ENCODE results near the gene SLC7A5. TPM values are rescaled to one million over a fixed set of nuclear protein-coding genes. Genes with fewer than 3 reads are reported as not detected.
A peak's percentile ranks its signal among the peaks of the same experiment; 100 is the strongest.

SLC7A5 gene
- total RNA-seq, 2 experiments from 2014 or later: 178 to 187 TPM

GRCh38 chr16:87839542-87840270 lies 29.6 kb downstream of the SLC7A5 start:
- POLR2A ChIA-PET: interaction anchor here (1.0 kb wide), 2 partner anchors 11 to 36 kb away, joined by 3 to 5 read pairs; no protein-coding TSS in a partner anchor
- no peak overlapping the region for H3K27ac Mint-ChIP-seq

GRCh38 chr16:87838643-87839541 lies 30.4 kb downstream of the SLC7A5 start:
- Mint-ChIP-seq H3K27ac (no peak overlapping the region), H3K36me3 (ENCODE audit: low read depth) (peaks cover 58% of the 10 kb centered on the region), H3K4me3 (no peak overlapping the region), H3K27me3 (no peaks in the 10 kb centered on the region), H3K4me1 (peaks cover 5% of the 10 kb centered on the region), H3K9me3 (no peaks in the 10 kb centered on the region)
- DNase-seq: no peak
- CTCF ChIA-PET: interaction anchor here (1.0 to 3.3 kb wide), 2 partner anchors 11 to 60 kb away, joined by 3 to 17 read pairs; no protein-coding TSS in a partner anchor
- POLR2A ChIA-PET: interaction anchor here (1.0 kb wide), 2 partner anchors 10 to 37 kb away, joined by 3 to 5 read pairs; no protein-coding TSS in a partner anchor

More at GRCh38 chr16:87839542-87840270, 29.6 kb downstream of the SLC7A5 start:
- no peak overlapping the region for H3K4me3 Mint-ChIP-seq
- H3K9me3 Mint-ChIP-seq: no peaks in the 10 kb centered on the region
- peaks cover 5% of the 10 kb centered on the region for H3K4me1 Mint-ChIP-seq
- peaks cover 51% of the 10 kb centered on the region for H3K36me3 Mint-ChIP-seq (ENCODE audit: low read depth)
- no peaks in the 10 kb centered on the region for H3K27me3 Mint-ChIP-seq
- no peak for DNase-seq
- CTCF ChIA-PET: interaction anchor here (1.0 to 3.3 kb wide), 2 partner anchors 10 to 61 kb away, joined by 3 to 17 read pairs; no protein-coding TSS in a partner anchor

- DNase-seq: no peak
- Mint-ChIP-seq H3K9me3 (no peaks in the 10 kb centered on the region), H3K4me3 (no peak overlapping the region), H3K36me3 (ENCODE audit: low read depth) (peaks cover 60% of the 10 kb centered on the region), H3K27me3 (no peaks in the 10 kb centered on the region), H3K27ac (no peak overlapping the region), H3K4me1 (peaks cover 2% of the 10 kb centered on the region)
- POLR2A ChIA-PET: interaction anchor here (1.4 kb wide), 1 partner anchor 58 kb away, joined by 5 read pairs; no protein-coding TSS in a partner anchor
- CTCF ChIA-PET: interaction anchor here (3.3 kb wide), 1 partner anchor 12 kb away, joined by 17 read pairs; no protein-coding TSS in a partner anchor
Measured at GRCh38 chr16:87837627-87838289, 31.5 kb downstream of the SLC7A5 start.

- peak overlapping the region; percentile 35 for H3K27ac Mint-ChIP-seq
- DNase-seq: no peak
- POLR2A ChIA-PET: interaction anchor here (1.0 to 1.5 kb wide), 3 partner anchors 9 to 58 kb away, joined by 3 to 5 read pairs (median 5); no protein-coding TSS in a partner anchor
- H3K4me1 Mint-ChIP-seq: peaks cover 2% of the 10 kb centered on the region
- H3K9me3 Mint-ChIP-seq: no peaks in the 10 kb centered on the region
- CTCF ChIA-PET: interaction anchor here (3.3 kb wide), 1 partner anchor 13 kb away, joined by 17 read pairs; no protein-coding TSS in a partner anchor
- no peaks in the 10 kb centered on the region for H3K27me3 Mint-ChIP-seq
- H3K4me3 Mint-ChIP-seq: no peak overlapping the region
- H3K36me3 Mint-ChIP-seq (ENCODE audit: low read depth): peaks cover 62% of the 10 kb centered on the region
Measured at GRCh38 chr16:87836844-87837581, 32.3 kb downstream of the SLC7A5 start.

- Mint-ChIP-seq H3K36me3 (ENCODE audit: low read depth) (peaks cover 66% of the 10 kb centered on the region), H3K27ac (no peak overlapping the region), H3K27me3 (no peaks in the 10 kb centered on the region), H3K9me3 (no peaks in the 10 kb centered on the region), H3K4me3 (no peak overlapping the region), H3K4me1 (peaks cover 2% of the 10 kb centered on the region)
- no peak for DNase-seq
- POLR2A ChIA-PET: interaction anchor here (1.0 to 1.5 kb wide), 3 partner anchors 9 to 57 kb away, joined by 3 to 5 read pairs (median 5); no protein-coding TSS in a partner anchor
- CTCF ChIA-PET: interaction anchor here (1.4 kb wide), 1 partner anchor 13 kb away, joined by 7 read pairs; no protein-coding TSS in a partner anchor
Measured at GRCh38 chr16:87836346-87836843, 32.9 kb downstream of the SLC7A5 start.

GRCh38 chr16:87835882-87836331 lies 33.4 kb downstream of the SLC7A5 start:
- ChIA-PET CTCF (interaction anchor here (1.4 kb wide), 1 partner anchor 14 kb away, joined by 7 read pairs; no protein-coding TSS in a partner anchor), POLR2A (interaction anchor here (1.5 kb wide), 1 partner anchor 8 kb away, joined by 5 read pairs; no protein-coding TSS in a partner anchor)
- Mint-ChIP-seq H3K27me3 (no peaks in the 10 kb centered on the region), H3K36me3 (ENCODE audit: low read depth) (peaks cover 68% of the 10 kb centered on the region), H3K27ac (no peak overlapping the region), H3K4me1 (peaks cover 2% of the 10 kb centered on the region), H3K4me3 (no peak overlapping the region), H3K9me3 (no peaks in the 10 kb centered on the region)
- no peak for DNase-seq

- POLR2A ChIA-PET: interaction anchor here (1.0 kb wide), 1 partner anchor 10 kb away, joined by 3 read pairs; no protein-coding TSS in a partner anchor
- CTCF ChIA-PET: interaction anchor here (1.2 to 1.4 kb wide), 2 partner anchors 15 to 56 kb away, joined by 3 to 7 read pairs; no protein-coding TSS in a partner anchor
- H3K4me1 Mint-ChIP-seq: peaks cover 2% of the 10 kb centered on the region
- no peak for DNase-seq
- peaks cover 76% of the 10 kb centered on the region for H3K36me3 Mint-ChIP-seq (ENCODE audit: low read depth)
- H3K9me3 Mint-ChIP-seq: no peaks in the 10 kb centered on the region
- no peaks in the 10 kb centered on the region for H3K27me3 Mint-ChIP-seq
- no peak overlapping the region for H3K27ac Mint-ChIP-seq
- no peak overlapping the region for H3K4me3 Mint-ChIP-seq
Measured at GRCh38 chr16:87834668-87835473, 34.4 kb downstream of the SLC7A5 start.

- no peaks in the 10 kb centered on the region for H3K9me3 Mint-ChIP-seq
- ChIA-PET POLR2A (interaction anchor here (1.0 kb wide), 1 partner anchor 9 kb away, joined by 3 read pairs; no protein-coding TSS in a partner anchor), CTCF (interaction anchor here (1.2 kb wide), 1 partner anchor 55 kb away, joined by 3 read pairs; no protein-coding TSS in a partner anchor)
- H3K36me3 Mint-ChIP-seq (ENCODE audit: low read depth): peaks cover 75% of the 10 kb centered on the region
- no peak overlapping the region for H3K4me3 Mint-ChIP-seq
- peaks cover 2% of the 10 kb centered on the region for H3K4me1 Mint-ChIP-seq
- H3K27me3 Mint-ChIP-seq: no peaks in the 10 kb centered on the region
- DNase-seq: no peak
- no peak overlapping the region for H3K27ac Mint-ChIP-seq
Measured at GRCh38 chr16:87834005-87834667, 35.2 kb downstream of the SLC7A5 start.

GRCh38 chr16:87833548-87833947 lies 35.8 kb downstream of the SLC7A5 start:
- Mint-ChIP-seq H3K27me3 (no peaks in the 10 kb centered on the region), H3K9me3 (no peaks in the 10 kb centered on the region), H3K27ac (no peak overlapping the region), H3K4me3 (no peak overlapping the region), H3K4me1 (peaks cover 2% of the 10 kb centered on the region), H3K36me3 (ENCODE audit: low read depth) (peaks cover 74% of the 10 kb centered on the region)
- CTCF ChIA-PET: interaction anchor here (1.6 kb wide), 1 partner anchor 54 kb away, joined by 6 read pairs; no protein-coding TSS in a partner anchor
- POLR2A ChIA-PET: interaction anchor here (1.0 kb wide), 1 partner anchor 8 kb away, joined by 3 read pairs; no protein-coding TSS in a partner anchor
- no peak for DNase-seq

- ChIA-PET CTCF (interaction anchor here (1.6 kb wide), 1 partner anchor 54 kb away, joined by 6 read pairs; no protein-coding TSS in a partner anchor), POLR2A (interaction anchor here (1.5 kb wide), 1 partner anchor 54 kb away, joined by 5 read pairs; no protein-coding TSS in a partner anchor)
- Mint-ChIP-seq H3K36me3 (ENCODE audit: low read depth) (peaks cover 69% of the 10 kb centered on the region), H3K4me3 (no peak overlapping the region), H3K27me3 (no peaks in the 10 kb centered on the region), H3K9me3 (no peaks in the 10 kb centered on the region), H3K4me1 (peaks cover 2% of the 10 kb centered on the region), H3K27ac (no peak overlapping the region)
- no peak for DNase-seq
Measured at GRCh38 chr16:87832741-87833502, 36.4 kb downstream of the SLC7A5 start.

Measured in activated CD4-positive, alpha-beta memory T cell treated with anti-CD3 and anti-CD28 coated beads, Interleukin-2, amount 10 ng/mL, durations not matched to agents 7 days and 5 days (primary cell).